Fibroblast of skin of left quadriceps (primary cell): ENCODE results near the gene LCOR.

Experiments
- DNase-seq, 2 experiments: peaks; one replicate each; pipeline ENCODE4 v3.0.0-alpha.2; 2013; ENCODE audit warnings: low read depth in 2 of 2

LCOR gene

DNA sequence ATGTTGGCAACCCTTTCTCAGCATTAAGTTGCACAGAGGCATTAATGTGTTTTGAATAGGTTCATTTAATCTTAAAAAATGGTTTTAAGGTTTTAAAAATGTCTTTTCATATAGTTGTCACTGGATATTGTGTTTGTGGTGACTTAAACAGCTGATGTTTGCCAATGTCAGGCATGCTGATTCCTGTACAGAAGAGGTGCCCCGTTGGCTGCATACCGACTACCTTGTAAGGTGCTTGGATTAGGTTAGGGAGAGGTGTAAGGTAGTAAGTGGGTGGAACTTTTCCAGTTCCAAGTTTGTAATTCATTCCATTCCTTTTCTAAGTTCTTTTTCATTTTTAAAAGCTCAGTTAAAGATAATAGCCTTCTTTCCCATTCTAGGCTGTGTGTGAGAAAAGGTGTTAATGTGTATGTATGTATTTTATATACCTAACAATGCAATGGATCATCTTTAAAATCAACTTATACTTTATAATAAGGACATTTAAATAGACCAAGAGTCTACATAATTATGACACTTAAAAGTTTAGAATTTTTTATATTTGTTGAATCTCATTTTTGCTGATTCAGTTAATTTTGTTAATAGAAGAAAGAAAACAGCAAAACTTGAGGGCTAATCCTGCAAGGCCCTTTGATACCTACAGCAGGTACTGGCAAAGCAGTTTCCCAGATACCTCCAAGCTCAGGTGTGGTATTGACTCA is 155.2 kb downstream of the LCOR start:
- no peak for DNase-seq

DNA sequence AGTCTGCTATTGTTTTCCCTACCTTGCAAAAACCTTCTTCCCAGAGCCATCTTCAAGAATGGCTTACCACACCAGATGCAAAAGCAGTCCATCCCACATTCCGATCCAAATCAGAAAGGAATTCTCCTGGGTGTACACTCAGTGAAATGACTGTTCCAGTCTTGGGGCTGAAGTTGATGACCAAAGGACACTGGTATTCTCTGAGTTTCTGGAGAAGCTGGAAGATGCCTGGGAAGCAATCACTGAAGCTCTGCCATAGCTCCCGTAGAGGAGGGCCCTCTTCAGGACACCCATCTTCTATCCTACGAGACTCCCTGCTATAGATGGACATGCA is 155.7 kb downstream of the LCOR start:
- DNase-seq, result no peak

DNA sequence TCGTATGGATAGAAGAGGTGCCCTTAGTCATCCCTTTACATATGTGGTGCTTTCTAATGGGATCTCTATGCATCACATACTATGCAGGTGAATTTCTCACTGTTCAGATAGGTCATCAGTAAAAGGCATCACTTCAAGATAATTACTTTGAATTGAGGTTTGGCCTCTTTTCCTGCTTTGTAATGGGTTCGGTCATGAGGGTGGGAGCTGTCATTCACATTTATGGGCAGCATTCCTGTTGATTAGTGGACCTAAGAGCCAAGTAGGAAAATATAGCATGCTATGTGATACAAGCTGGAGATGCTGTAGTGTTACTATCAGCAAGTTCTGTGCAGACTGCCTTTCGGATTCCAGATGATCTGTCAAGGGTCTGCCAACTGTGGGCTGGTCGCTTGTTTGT is 156.3 kb downstream of the LCOR start:
- DNase-seq, result no peak

DNA sequence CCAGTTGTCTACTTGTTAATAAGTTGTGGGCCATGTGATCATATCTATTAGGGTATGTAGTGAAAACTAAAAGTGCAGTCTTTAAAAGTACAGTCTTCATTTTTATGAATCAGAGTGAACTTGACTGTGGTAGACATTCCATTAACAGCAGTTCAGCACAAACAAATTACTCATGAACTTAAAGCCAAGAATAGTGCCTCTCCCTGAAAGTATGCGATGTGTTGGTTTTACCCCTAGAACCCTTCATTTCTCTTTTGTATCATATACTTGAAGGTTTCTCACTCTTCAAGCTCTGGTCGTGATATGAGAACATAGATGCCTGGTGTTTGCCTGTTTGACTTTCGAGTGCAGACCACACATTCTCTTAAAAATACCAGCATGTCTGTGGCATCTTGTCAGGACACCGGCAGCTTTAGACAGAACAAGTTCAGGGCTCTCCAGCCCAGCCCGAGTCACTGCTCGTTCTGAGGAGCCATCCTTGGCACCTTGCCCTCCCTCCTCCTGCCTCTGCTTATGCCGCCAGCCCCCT is 159.3 kb downstream of the LCOR start:
- DNase-seq, result peak; percentile 32 to 47

DNA sequence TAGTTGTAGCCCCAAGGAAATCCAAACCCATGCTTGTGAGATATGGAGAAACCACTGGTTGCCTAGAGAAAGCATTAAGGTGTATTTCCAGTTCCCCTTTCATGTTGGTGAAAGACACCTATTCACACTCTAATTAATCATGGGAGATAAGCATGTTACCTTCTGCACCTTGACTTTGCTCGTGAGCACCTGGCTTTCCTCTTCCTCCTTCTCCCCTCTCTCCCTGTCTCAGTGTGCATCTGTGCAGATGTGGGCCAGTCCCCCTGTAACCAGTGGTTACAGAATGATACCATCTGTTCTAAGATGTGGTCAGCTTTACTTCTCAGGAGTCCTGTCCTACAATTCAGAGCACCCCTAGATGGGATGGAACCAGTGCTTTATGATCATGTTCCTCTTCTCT is 160.6 kb downstream of the LCOR start:
- no peak for DNase-seq

DNA sequence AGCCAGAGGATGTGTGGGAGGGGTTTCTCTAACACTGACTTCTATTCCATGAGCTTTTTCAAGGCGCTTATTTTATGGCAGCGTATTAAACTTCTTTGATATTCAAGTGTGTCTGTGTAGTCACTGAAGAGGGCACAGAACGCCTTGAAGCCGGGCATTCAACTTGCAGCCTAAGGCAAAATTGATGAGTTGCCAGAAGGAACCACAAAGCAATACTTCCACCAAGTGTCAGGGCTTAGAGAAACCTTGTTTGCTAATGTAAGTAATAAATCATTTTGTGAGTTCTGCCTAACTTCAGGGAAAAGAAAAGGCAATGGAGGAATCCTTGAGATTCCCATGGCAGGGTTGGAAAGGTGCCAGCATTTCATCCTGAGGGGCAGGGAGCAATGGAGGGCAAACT is 163.8 kb downstream of the LCOR start:
- peak; percentile 11 to 27 for DNase-seq

DNA sequence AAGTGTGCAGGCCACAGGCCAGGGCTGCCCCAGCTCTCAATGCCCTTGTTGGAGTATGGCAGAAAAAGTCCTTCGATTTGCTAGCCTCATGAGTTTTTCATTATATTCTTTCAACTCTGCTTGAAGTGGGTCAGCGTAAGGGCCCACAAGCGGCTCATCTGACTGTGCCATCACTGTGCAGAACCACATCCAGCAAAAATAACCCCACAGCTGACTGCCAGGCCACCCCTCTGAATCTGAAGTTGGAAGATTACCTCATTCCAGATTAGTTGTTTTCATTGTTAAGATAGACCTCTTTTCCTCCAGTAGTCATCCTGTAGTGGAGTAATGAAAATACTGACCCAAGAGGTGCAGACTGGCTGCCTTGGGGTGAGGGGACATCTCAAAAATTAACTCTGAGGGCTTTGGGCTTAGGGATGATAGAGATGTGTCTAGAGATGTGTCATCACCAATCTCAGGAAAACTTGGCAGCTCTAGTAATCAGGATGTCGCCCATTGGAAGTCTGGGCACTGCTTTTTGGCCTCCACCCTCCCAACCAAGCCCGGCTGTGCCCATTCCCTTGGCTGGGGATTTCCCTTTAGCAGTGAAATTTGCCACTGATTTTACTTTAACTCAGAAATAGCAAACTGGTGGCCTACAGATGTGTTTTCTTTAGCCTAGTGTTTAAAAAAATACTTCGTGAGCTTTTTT is 164.3 kb downstream of the LCOR start:
- no peak for DNase-seq

DNA sequence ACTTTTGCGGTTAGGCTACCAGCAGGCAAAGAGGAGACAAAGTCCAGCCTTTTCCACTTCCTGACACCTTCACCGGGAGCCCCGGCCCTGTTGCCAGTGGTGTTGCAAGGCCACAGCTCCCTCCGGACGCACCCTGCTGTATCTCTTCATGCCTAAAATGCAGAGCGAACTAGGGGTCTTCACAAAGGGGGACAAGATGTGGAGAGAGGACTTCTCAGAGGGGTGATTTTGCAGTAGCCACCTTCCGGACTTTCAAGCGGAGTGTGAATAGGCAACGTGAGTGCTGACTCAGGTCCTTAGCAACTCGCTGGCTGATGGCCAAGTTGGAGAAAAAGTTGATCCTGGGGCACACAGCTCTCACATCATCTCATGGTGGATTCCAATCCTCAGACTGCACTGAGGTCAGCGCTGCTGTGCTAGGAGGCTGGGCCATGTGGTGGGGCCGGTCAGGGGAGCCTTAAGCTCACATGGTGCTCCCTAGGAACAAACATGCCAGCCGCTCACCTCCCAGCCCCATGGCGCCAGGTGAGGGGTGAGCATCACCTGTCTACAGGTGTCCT is 166.3 kb downstream of the LCOR start:
- DNase-seq, result peak; percentile 28 to 31

DNA sequence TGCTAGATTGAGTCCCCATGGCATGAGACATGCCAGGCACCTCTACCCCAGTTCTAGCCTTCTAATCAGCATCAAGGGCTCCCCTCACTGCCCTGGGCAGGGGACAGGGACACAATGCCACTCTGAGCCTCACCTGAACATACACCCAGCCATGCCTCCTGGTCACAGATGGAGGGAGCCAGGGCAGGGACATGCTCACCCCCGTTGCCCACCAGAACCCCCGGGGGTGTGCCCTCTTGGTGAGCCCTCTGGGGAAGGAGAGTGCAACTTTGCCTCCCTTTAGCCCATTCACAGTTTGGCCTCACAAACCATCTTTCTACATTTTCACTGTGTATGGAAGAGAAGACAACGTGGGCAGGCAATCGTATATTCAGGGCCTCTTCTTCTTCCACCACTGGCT is 167.2 kb downstream of the LCOR start:
- no peak for DNase-seq

DNA sequence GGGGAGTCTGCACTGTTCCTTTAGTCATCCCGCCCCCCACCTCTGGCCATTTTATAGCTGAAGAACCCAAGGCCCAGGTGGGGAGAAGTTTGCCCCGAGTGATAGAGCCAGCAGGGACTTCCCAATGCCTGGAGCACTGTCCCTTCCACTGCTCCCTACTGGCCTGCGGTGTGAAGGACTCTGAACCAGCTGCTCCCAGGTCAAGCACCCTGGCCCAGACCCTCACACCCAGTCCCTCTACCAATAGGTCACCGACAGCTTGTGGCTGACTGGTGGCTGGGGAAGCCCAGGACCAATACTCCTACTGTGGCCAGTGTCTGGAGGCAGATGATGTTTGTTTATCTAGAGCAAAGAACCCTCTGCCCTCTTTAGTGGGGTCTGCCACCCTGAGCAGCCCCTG is 167.9 kb downstream of the LCOR start:
- no peak for DNase-seq

DNA sequence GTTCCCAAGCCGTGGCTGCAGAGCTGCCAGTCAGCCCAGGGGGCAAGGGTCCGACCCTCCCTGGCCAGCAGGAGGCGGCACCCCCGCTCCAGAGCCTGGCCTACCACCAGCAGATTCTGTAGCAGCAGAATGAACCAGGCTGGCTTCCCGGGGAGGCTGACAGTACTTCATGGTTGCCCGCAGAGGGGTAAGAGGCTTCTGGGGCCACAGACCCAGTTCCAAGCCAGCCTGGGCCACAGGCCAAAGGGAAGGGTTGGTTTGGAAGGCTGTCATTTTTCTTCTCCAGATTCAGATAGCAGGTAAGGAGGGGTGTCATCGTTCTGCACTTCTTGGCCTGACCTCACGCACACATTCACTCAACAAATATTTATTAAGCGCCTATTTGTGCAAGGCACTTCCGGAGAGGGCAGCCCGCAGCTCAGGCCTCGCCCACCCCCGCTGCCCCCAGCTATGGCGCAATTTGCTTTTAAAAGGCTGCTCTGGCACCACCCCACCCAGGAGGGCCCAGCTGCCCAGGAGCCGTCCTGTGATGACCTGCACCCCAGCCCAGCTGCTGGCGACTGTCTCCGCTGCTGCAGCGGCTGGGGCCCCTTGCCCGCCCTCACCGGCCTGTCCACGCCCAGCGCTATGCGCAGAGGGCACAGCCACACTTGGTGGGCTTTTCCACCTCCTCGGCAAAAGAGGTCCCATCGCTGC is 168.5 kb downstream of the LCOR start:
- DNase-seq, result no peak

DNA sequence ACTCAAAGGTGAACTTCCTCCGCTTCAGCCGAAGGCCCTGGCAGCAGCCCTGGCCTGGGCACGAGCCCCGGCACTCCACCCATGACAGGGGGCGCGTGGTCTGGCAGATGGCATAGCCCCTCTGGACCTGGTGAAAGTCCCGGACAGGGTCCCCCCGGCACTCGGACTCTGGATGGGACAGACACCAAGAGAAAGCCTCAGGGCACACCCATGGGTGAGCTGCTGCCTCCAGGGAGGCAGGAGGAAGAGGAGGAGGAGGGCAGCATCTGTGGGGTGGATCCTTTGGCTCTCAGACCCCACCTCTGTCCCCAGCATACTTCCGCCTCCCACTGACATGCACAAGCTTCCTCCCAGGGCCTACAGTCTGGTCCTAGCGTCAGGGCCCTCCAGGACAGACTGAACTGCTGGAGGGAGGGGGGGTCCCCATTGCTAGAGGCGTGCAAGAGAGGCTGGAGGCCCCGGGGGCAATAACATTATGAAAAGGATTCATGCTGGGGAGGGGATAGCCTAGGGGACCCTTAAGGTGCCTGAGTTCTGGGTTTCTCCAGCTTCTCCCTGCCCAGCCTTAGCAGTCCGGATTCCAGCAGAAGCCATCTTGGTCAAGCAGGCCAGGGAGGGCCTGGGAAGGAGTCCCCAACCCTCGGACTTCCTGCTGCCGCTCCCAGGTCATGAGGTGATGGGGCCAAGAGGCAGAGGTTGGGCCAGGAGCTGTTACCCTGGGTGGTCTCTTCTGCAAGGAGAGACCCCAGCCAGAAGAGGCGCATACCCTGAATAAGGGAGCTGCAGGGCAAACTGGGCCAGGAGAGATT is 169.3 kb downstream of the LCOR start:
- no peak for DNase-seq

DNA sequence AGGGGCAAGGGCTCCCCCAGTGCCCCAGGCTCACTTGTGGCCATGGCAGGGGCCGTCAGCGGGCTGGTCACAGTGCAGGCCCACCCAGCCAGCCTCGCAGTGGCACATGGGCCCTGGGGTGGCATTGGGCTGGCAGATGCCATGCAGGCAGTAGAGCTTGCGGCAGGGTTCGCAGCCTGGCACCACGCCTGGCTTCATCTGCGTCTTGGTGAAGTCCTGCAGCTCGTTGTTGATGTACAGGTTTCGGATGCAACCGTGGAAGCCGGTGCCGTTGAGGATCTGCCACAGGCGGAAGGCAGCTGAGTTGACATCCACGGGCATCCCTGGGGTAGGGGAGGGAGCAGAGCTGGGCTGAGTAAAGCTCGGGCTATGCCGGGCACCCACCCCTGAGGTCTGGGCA is 170.6 kb downstream of the LCOR start:
- DNase-seq, result no peak

DNA sequence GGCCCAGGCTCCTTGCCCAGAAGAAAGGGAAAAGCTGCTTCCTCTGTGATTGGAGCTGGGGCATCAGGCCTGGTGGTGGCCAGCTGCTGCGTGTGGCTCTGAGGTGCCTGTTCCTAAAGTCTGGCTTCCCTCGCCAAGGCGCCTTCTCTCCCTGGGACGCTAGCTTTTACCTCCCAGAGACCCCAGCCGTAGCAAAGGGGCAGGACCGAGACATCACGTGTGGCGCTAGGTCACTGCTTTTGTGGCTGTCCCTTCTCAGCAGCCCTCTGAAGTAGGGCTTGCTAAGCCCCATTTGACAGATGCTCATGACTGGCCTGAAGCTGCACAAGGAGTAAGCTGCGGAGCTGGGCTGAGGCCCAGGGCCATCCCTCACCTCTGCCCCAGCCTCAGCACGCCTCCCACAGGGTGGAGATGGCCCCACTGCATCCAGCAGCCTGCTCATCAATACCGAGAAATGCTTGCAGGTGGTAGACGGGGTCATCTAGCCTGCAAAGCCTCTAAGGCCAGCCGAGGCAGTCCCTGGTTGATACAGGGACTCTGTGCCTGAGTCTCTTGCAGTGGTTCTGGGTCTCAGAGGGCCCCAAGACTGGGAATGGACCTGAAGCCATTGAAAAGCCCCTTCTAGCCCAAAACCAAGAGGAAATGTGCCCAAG is 171.2 kb downstream of the LCOR start:
- DNase-seq, result no peak

DNA sequence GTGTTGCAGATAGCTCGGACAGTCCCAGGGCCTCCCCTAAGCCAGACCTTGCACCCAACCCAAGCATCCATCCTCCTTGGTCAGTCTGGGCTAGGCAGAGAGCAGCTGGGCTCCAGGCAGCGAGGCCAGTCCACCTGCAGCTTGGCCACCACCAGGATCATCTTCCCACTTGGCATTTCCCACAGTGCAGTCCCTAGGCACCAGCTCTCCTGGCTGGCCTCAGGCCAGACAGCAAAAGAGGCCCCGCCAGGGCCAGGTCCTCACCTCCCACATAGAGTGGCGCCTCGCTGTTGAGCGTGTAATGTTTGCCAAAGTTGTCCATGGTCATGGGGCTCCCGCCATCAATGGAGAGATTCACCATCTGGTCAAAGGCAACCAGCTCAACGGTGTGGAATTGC is 171.7 kb downstream of the LCOR start:
- DNase-seq, result no peak

DNA sequence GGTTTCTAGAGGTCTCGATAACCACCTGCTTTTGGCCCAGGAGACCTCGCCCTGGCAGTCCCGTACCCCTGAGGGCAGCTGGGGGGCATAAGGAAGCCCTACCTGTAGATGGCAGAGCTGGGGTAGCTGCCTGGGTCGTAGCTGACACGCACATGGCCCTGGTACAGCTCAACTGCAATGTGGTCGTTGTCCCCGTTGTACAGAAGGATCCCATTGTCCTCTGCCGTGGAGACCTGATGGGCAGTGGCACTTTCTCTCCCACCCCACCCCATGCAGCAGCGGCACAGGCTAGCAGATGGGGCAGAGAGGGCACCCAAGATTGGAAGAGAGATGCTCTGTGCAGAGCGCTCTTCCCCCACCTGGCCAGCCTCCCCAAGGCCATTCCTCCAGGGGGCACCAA is 172.5 kb downstream of the LCOR start:
- no peak for DNase-seq

DNA sequence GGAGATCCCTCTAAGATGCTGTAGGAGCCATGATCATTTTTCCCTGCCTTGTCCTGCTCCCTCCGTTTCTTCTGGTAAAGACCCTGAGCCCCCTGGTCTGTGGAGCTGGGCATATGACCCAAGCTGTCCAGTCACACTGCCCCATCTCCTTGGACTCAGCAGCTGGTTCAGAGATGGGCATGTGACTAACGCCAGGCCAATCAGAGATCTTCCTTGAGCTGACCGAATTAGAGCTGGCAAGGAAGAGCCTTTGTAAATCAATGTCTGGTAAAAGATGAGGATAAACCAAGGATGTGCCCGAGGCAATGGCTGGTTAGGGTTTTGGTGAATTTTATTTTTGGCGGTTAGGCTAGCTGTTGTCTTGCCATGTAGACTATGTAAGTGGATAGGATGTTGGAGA is 173.3 kb downstream of the LCOR start:
- no peak for DNase-seq

DNA sequence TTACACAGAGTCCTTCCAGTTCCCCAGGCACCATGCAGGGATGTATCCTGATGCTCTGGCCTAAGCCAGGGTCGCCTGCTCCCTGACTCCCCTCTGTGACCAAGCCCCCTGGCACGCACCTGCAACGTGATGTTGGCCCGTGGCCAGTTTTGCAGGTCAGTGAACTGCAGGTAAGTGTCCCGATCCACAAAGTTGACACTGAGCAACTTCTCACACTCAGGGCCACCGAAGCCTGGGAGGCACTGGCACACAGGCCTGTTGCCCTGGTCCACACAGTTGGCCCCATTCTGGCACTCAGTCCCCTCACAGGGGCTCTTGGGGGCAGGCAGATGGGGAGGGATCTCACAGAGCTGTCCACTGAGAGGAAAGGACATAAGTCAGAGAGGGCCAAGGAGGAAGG is 174.3 kb downstream of the LCOR start:
- no peak for DNase-seq

DNA sequence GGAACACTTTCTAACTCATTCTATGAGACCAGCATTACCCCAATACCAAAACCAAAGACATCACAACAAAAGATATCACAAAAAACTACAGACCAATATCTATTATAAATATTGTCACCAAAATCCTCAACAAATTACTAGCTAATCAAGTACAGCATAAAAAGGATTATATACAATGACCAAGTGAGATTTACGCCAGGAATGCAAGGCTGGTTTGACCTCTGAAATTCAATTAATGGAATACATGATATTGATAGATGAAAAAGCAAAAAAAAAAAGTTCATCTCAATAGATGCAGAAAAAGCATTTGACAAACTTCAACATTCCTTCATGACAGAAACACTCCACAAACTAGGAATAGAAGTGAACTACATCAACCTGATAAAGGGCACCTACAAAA is 175.3 kb downstream of the LCOR start:
- no peak for DNase-seq

DNA sequence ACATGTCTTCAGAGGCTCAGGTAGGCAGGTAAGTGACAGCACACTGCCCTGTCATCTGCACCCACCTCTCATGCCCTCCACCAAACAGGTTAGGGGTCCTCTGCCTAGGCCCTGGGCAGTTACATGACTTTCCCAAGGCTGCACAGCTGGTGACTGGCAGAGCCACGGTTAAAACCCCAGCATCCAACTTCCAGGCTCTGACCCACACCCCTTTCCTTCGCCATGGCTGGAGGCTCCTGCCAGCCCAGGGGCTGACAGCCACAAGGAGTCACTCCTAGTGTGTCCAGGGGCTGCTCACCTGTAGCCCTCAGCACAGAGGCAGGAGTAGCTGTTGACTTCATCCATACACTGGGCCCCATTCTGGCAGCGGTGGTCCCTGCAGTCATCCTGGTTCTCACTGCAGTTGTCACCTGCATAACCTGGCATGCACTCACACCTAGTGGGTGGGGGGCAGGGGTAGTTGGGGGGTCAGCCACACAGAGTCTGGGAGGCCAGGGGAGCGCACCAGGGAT is 178.7 kb downstream of the LCOR start:
- DNase-seq, result no peak

DNA sequence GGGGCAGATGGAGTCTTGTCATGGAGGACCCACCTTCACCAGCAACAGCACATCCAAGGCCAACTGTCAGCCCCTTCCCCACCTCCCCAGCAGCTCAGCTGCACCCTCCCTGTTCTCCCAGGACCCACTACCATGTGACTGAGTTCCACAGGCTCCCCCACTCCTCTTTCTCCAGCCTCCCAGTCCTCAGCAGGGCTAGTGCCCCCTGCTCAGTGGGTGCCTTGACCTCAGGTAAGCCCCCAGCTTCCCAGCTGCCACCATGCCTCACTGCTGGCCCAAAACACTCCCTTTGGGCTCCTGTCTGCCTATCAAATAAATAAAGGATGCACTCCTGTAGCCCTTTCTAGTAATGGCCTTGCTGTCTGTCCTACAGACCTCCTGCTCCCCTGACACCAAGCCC is 179.3 kb downstream of the LCOR start:
- no peak for DNase-seq
